ENCODE results near the gene UROD.

The UROD gene

GRCh38 chr1:45004281-45004920, 7.7 kb upstream of the UROD start:
- no peaks in the 10 kb centered on the region for H3K36me3 ChIP-seq (replicated peaks; ENCODE audit: low read depth, low read length)
- TF ChIP-seq EZH2phosphoT487 (IDR thresholded peaks at IDR 0.05; ENCODE audit: low read depth) (no peak), CTCF (IDR thresholded peaks at IDR 0.05; ENCODE audit: low read depth, low read length) (no peak)
- no peaks in the 10 kb centered on the region for H3K9me3 ChIP-seq (ENCODE audit: insufficient read depth, low read length)
- H4K20me1 ChIP-seq (ENCODE audit: insufficient read depth, low read length) = no peaks in the 10 kb centered on the region
- H3K9ac ChIP-seq (ENCODE audit: low read length) = no peak overlapping the region
- H3K4me3 ChIP-seq (ENCODE audit: low read length) = no peak overlapping the region
- no peaks in the 10 kb centered on the region for H3K27me3 ChIP-seq (ENCODE audit: low read depth, low read length)
- H3K4me2 ChIP-seq (ENCODE audit: low read length) = no peak overlapping the region
- H3K79me2 ChIP-seq (ENCODE audit: low read length) = no peaks in the 10 kb centered on the region
- H3K4me1 ChIP-seq (ENCODE audit: low read length) = peaks cover 6% of the 10 kb centered on the region
- H2AFZ ChIP-seq (ENCODE audit: low read depth, low read length) = no peak overlapping the region
- no peak overlapping the region for H3K27ac ChIP-seq (ENCODE audit: low read length)

GRCh38 chr1:45005761-45006160, 6.3 kb upstream of the UROD start:
- TF ChIP-seq EZH2phosphoT487 (IDR thresholded peaks at IDR 0.05; ENCODE audit: low read depth) (no peak), CTCF (IDR thresholded peaks at IDR 0.05; ENCODE audit: low read depth, low read length) (no peak)
- no peak overlapping the region for H2AFZ ChIP-seq (ENCODE audit: low read depth, low read length)

GRCh38 chr1:45007311-45007710, 4.7 kb upstream of the UROD start:
- Histone ChIP-seq H3K4me1 (ENCODE audit: low read length) (peaks cover 10% of the 10 kb centered on the region), H3K27ac (ENCODE audit: low read length) (no peak overlapping the region), H3K4me2 (ENCODE audit: low read length) (no peak overlapping the region), H4K20me1 (ENCODE audit: insufficient read depth, low read length) (no peaks in the 10 kb centered on the region), H3K4me3 (ENCODE audit: low read length) (no peak overlapping the region), H3K79me2 (ENCODE audit: low read length) (no peaks in the 10 kb centered on the region), H3K36me3 (replicated peaks; ENCODE audit: low read depth, low read length) (no peaks in the 10 kb centered on the region), H3K9me3 (ENCODE audit: insufficient read depth, low read length) (no peaks in the 10 kb centered on the region), H2AFZ (ENCODE audit: low read depth, low read length) (no peak overlapping the region), H3K9ac (ENCODE audit: low read length) (no peak overlapping the region), H3K27me3 (ENCODE audit: low read depth, low read length) (no peaks in the 10 kb centered on the region)
- TF ChIP-seq EZH2phosphoT487 (IDR thresholded peaks at IDR 0.05; ENCODE audit: low read depth) (no peak), CTCF (IDR thresholded peaks at IDR 0.05; ENCODE audit: low read depth, low read length) (no peak)

More at GRCh38 chr1:45005761-45006160, 6.3 kb upstream of the UROD start:
- no peak overlapping the region for H3K9ac ChIP-seq (ENCODE audit: low read length)
- no peaks in the 10 kb centered on the region for H3K79me2 ChIP-seq (ENCODE audit: low read length)
- no peak overlapping the region for H3K27ac ChIP-seq (ENCODE audit: low read length)
- H3K4me2 ChIP-seq (ENCODE audit: low read length) = no peak overlapping the region
- H3K4me3 ChIP-seq (ENCODE audit: low read length) = no peak overlapping the region
- no peaks in the 10 kb centered on the region for H4K20me1 ChIP-seq (ENCODE audit: insufficient read depth, low read length)
- H3K4me1 ChIP-seq (ENCODE audit: low read length) = peaks cover 6% of the 10 kb centered on the region
- no peaks in the 10 kb centered on the region for H3K36me3 ChIP-seq (replicated peaks; ENCODE audit: low read depth, low read length)
- no peaks in the 10 kb centered on the region for H3K9me3 ChIP-seq (ENCODE audit: insufficient read depth, low read length)
- no peaks in the 10 kb centered on the region for H3K27me3 ChIP-seq (ENCODE audit: low read depth, low read length)

- TF ChIP-seq CTCF (IDR thresholded peaks at IDR 0.05; ENCODE audit: low read depth, low read length) (no peak), EZH2phosphoT487 (IDR thresholded peaks at IDR 0.05; ENCODE audit: low read depth) (no peak)
- Histone ChIP-seq H3K36me3 (replicated peaks; ENCODE audit: low read depth, low read length) (no peaks in the 10 kb centered on the region), H3K27ac (ENCODE audit: low read length) (no peak overlapping the region), H3K9me3 (ENCODE audit: insufficient read depth, low read length) (no peaks in the 10 kb centered on the region), H4K20me1 (ENCODE audit: insufficient read depth, low read length) (no peaks in the 10 kb centered on the region), H3K79me2 (ENCODE audit: low read length) (no peaks in the 10 kb centered on the region; the same call in 1 of the 2 replicates), H3K4me1 (ENCODE audit: low read length) (peaks cover 10% of the 10 kb centered on the region), H3K27me3 (ENCODE audit: low read depth, low read length) (no peaks in the 10 kb centered on the region), H3K4me2 (ENCODE audit: low read length) (no peak overlapping the region), H2AFZ (ENCODE audit: low read depth, low read length) (no peak overlapping the region), H3K4me3 (ENCODE audit: low read length) (no peak overlapping the region), H3K9ac (ENCODE audit: low read length) (no peak overlapping the region)
Observed at GRCh38 chr1:45008076-45008475, 4.0 kb upstream of the UROD start.

Measured in OCI-LY3 (cell line).